Mammary epithelial cell (primary cell): ENCODE measurements around the gene SLC43A2.

Source experiments
- CTCF ChIP-seq, 2 donors: IDR thresholded peaks in 1 of 2; conservative IDR thresholded peaks in 1 of 2; 2 replicates each; pipeline ENCODE4 v1.5.1; 2011 to 2012; ENCODE audit warnings: inconsistent platforms in 2 of 2, low read length in 2 of 2, mild to moderate bottlenecking in 2 of 2, control low read depth in 1 of 2, low read depth in 1 of 2; ENCODE audit not compliant: insufficient read depth in 1 of 2; ENCODE audit errors: extremely low read depth in 1 of 2
- EZH2 ChIP-seq: IDR thresholded peaks from 2 replicates; pipeline ENCODE4 v1.6.1; 2012; ENCODE audit warnings: low read length, inconsistent platforms, borderline replicate concordance

- TF ChIP-seq CTCF (conservative IDR thresholded peaks at IDR 0.05 in 1 of 2, IDR thresholded peaks at IDR 0.05 in 1 of 2; ENCODE audit: extremely low read depth in 1 of 2, insufficient read depth in 1 of 2, low read depth in 1 of 2, low read length in 2 of 2) (no peak), EZH2 (no peak)
Measured at GRCh38 chr17:1598399-1599095, 30.1 kb downstream of the SLC43A2 start.
